Astrocyte of the hippocampus (primary cell): ENCODE data around the gene PCBP3.
"Not testable (repeated sequence)": the region's sequence is repeated elsewhere in the genome, so short reads cannot be mapped to it uniquely, and the experiment has no call there.

Experiments used
- DNase-seq: peaks from one replicate; pipeline ENCODE4 v3.0.0; 2011; ENCODE audit warnings: low read depth, low spot score

PCBP3 gene

DNA sequence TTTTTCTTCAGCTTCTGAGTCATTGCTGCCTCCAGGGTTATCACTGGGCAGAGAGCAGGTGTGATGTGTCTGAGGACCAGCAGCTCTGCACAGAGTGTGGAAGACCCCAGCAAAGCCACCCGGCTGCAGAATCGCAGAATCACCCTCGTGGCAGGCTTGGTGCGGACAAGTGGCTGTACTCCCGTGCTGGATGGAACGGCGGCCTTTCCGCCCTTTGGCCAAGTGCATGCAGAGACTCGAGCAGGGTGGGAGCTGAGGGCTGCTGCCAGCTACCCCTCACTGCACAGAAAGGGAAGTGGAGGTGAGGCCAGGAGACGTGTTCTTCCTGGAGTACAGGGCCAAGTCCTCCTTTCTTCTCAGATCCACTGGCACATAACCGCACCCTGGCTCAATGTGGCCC, 162.5 kb downstream of the PCBP3 start:
- no peak for DNase-seq

DNA sequence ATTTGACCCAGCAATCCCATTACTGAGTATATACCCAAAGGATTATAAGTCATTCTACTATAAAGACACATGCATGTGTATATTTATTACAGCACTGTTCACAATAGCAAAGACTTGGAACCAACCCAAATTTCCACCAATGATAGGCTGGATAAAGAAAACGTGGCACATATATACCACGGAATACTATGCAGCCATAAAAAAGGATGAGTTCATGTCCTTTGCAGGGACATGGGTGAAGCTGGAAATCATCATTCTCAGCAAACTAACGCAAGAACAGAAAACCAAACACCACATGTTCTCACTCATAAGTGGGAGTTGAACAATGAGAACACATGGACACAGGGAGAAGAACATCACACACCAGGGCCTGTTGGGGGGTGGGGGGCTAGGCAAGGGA, 165.1 kb downstream of the PCBP3 start:
- DNase-seq, result not testable (repeated sequence)

DNA sequence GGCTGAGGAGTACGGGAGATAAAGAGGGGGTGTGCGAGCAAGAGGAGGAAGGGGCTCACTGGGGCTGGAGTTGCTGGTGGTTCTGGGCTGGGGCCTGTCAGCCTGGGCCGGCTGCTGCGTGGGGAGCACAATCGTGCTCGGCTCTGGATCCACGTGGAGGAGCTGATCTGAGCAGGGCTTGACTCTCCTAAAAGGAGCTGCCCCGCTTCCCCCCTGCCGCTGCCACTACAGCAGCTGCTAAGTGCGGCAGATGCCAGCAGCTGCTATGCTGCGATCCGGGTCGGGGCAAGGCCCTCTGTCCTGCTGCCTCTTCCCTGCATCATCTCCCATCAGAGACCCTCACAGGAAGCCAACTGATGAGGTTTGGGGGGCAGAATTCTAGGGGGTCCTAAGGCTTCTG, 165.9 kb downstream of the PCBP3 start:
- DNase-seq, result no peak

DNA sequence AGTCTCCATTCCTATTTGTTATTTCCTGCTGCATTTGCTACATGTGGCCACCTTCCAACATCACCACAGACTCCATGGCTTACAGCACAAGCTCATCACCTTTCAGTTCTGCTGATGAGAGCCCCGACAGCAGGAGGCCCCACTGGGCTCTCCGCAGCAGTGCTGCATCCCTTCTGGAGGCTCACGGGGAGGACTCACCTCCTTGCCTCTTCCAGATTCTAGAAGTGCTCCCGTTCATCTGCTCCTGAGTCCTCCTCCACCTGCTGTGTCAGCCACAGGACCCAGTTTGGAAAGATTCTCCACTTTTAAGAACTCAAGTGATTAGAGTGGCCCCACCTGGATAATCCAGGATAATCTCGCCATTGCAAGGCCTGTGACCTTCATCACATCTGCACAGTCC, 167.6 kb downstream of the PCBP3 start:
- DNase-seq, result no peak

DNA sequence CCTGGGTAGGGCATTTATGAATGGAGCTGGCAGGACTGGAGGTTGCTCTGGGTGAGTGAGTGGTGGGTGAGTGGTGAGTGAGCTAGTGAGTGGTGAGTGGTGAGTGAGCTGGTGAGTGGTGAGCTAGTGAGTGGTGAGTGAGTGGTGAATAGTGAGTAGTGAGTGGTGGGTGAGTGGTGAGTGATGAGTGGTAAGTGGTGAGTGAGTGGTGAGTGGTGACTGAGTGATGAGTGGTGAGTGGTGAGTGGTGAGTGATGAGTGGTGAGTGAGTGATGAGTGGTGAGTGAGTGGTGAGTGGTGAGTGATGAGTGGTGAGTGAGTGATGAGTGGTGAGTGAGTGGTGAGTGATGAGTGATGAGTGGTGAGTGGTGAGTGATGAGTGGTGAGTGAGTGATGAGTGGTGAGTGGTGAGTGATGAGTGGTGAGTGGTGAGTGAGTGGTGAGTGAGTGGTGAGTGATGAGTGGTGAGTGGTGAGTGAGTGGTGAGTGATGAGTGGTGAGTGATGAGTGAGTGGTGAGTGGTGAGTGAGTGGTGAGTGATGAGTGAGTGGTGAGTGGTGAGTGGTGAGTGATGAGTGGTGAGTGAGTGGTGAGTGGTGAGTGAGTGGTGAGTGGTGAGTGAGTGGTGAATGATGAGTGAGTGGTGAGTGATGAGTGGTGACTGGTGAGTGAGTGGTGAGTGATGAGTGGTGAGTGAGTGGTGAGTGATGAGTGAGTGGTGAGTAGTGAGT, 170.8 kb downstream of the PCBP3 start:
- not testable (repeated sequence) for DNase-seq

DNA sequence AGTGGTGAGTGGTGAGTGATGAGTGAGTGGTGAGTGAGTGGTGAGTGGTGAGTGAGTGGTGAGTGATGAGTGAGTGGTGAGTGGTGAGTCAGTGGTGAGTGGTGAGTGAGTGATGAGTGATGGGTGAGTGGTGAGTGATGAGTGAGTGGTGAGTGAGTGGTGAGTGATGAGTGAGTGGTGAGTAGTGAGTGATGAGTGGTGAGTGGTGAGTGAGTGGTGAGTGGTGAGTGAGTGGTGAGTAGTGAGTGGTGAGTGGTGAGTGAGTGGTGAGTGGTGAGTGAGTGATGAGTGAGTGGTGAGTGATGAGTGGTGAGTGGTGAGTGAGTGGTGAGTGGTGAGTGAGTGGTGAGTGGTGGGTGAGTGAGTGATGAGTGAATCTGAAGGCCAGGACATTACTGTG, 172.3 kb downstream of the PCBP3 start:
- not testable (repeated sequence) for DNase-seq

DNA sequence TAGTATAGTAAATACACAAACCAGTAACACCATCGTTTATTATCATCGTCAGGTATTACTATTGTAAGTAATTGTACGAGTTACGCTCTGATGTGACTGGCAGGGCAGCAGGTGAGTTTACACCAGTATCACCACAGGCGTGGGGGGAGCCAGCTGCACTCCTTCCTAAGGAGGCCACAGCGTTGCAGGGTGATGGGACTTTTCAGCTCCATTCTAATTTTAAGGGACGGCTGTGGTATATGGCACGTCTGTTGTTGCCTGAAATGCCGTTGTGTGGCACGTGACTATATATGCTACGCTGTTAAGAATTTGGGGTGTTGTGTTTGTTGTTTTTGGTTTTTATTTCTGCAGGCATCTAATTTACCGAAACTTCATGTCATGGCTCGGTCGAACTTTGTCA, 173.3 kb downstream of the PCBP3 start:
- DNase-seq, result no peak

DNA sequence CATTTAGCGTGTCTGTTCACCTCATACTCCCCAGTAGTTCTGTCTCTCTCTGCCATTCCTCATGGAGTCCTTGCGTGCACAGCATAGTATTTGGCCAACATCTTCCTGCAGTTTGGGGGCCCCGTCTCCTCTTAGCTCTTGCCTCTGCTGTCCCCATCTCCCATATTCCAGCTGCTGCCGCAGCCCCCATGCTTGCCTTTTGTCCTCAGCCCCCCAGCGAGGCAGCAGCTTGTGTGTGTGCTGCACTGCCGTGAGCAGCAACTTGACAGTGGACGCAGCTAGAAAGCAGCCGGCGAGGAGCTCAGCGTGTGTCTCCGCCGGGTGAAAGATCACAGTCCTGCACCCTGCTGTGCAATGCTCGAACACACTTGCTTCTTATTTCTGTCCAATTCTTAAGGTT, 173.8 kb downstream of the PCBP3 start:
- DNase-seq, result no peak

DNA sequence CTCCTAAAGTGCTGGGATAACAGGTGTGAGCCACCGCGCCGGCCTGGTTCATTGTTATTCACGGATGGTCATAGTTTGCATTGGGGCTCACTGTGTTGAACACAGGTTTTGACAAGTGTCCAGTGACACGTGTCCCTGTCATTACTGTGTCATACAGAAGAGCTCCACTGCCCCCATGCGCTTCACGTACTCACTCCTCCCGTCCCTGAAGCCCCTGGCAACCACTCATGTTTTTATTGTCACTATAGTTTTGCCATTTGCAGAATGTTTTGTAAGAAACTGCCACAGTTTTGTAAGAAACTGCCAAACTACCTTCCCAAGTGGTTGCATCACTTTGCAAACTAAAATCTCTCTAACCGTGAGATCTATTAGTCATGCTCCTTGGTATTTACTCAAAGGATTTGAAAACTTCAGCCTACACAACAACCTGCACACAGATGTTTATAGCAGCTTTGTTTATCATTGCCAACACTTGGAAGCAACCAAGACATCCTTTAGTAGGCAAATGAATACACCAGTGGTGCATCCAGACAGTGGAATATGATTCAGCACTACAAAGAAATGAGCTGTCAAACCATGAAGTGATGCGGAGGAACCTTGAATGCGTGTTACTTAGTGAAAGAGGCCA, 174.9 kb downstream of the PCBP3 start:
- DNase-seq, result peak; percentile 68

DNA sequence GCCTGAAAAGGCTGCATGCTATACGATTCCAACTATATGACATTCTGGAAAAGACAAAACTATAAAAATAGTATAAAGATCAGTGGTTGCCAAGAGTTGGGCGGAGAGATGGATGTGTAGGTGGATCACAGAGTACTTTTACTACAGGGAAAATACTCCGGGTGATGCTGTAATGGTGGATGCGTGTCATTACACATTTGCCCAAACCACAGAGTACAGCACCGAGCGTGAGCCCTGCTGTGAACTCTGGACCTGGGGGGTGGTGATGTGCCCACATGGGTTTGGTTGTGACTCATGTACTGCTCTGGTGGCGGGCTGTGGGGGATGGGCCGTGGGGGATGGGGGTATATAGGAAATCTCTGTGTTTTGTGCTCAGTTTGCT, 175.4 kb downstream of the PCBP3 start:
- peak; percentile 84 for DNase-seq

DNA sequence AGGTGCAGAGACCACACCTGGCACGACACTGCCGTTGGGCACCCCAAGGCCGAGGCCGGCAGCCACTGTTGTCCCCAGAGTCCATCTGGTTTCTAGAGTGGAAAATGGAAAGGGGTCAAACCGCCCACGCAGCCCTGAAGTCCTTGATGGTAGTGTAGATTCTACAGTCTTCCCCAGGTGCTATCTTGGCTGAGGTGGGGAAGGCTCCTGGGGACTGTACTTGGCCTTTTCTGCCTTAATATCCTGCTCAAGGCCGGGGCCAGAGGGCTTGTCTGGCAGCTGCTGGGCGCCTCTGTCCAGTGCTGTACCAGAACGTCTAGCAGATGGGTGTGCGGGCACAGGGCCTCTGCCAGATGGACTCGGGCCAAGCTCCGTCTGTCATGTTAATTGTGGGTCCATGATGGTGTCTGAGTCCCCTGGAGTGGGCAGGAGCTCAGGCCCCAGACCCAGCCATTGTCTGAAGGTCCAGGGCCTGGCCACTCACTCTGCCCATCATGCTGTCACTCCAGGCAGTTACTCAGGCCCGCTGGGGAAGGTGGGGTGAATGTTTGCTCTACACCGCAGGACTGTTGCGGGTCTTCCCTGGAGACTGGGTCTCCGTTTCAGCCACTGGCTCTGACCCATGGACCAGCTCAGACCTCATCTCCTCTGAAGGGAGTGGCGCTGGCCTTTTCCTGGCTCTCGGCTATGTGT, 176.1 kb downstream of the PCBP3 start:
- peak; percentile 47 for DNase-seq

DNA sequence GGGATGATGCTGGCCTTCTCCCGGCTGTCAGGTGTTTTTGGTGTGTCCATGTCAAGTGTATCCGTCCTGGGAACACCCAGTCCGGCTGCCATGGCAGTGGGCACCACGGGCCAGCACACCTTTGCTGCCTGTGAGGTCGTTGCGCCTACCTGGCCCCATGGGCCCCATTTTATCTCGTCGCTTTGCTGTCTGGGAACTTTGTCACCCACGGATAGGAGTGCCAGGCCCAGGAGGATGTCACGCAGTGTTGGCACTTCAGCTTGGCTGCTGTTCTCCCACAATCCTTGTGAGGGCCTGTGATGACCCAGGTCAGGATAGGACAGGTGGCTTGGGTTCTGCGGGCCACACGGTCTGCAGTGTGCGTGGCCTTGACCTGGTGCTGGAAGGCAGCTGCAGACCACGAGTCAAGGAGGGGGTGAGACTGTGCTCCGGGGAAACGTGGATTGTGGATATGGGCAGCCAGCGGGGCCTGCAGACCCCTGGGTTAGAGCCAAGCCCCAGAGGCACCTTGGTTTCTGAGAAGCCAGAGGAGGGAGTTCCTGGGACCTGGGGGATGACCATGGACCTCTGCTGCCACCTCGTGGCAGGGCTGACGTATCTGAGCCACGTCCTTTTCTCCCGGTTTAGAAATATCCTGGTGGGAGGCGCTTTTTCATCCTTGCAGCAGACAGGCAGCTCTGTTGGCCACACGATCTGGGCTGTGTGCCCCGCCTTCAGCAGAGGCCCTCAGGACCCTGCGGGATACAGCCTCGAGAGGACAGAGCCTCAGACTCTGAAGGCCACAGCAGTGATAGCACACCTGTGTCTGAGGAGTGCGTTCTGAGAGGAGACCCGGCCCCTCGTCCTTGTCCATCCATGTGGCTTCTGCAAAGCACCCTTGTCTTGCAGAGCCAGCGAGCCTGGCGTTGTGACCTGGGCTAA, 176.9 kb downstream of the PCBP3 start:
- DNase-seq, result peak; percentile 97

DNA sequence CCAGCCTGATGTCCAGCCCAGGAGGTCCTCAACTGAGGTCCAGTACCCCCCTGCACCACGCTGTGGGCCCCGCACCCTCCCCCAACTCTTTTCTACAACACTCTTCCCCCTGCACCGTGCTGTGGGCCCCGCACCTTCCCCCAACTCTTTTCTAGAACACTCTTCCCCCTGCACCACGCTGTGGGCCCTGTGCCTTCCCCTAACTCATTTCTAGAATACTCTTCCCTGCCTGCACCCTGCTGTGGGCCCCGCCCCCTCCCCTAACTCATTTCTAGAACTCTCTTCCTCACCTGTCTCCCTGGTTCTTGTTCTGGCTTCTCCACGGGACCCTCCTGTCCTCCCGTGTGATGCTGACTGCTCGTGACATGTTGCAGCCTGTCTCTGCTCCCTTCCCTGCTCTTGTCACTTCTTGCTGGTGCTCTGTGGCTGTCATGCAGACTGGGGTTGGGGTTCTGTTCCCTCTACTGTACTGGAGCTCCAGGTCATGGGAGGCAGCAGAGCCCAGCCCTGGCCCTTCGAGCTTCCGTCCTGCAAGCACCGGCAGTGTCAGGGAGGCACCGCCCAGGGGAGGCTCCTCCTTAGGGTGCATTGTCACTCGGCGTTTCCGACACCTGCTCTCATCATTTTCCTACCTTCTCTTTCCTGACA, 177.9 kb downstream of the PCBP3 start:
- no peak for DNase-seq

DNA sequence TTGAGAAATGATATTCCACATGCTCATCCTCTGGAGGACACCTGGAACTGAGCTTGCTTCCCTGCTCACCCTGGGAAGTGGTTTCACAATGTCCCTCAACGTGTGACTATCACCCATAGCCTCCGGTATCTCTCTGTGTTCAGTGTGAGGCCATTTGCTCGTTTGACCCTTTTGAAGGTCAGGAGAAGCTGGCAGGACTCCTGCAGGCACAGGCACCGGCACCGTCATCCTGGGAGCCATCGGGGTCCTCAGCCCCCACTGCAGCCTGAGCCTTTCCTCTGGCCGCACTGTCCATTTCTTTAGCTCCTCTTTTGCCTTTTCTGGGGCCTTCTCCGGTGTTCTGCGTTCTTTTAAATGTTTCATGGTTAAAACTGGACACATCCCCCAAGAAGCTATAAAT, 178.5 kb downstream of the PCBP3 start:
- DNase-seq, result no peak

DNA sequence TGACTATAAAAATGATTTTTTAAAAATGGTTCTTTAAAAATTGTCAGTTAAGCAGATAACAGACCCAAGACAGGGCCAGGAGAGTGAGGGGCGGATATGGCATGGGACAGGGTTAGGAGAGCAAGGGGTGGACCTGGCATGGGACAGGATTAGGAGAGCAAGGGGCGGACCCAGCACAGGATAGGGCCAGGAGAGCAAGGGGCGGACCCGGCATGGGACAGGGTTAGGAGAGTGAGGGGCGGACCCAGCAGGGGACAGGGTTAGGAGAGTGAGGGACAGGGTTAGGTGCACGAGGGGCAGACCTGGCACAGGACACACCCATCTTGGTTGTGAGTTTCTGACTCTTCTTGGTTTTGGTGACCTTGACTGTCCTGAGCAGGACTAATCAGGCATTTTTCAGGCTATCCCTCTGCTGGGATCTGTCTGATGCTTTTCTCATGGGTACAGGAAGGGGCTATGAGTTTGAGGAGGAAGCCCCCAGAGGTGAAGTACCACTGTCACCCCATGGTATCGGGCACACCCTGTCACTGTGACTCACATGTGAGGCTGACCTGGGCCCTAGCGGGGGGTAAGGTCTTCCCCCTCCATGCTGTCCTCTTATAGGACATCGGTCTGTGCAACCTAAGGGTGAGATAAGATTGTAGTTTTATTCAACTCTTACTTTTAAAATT, 179.0 kb downstream of the PCBP3 start:
- DNase-seq, result no peak

DNA sequence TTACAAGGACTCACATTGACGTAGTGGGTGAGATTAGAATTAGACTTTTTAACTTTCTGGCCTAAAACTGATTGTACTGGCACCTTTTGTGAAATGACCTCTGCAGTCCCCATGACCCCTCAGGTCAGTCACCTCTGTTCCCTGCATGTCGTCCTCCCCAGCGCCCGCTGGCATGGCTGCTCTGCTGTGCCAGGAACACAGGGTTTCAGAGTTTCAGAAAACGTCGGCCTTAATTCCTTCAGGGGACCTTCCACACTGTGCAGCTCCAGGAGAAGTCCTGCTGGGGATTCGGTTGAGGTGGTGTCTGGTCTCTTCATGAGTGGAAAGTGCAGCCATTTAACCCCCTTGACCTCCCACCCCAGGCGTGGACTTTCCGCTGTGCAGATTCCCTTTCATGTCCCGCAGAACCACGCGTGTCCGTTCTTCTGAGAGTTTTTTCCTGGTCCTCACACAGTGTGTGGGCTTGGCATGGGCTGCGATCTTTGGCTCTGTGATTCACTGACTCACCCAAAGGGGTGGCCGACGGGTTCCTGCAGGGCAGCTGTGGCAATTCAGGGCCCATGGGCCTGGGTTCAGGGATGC, 179.7 kb downstream of the PCBP3 start:
- no peak for DNase-seq

DNA sequence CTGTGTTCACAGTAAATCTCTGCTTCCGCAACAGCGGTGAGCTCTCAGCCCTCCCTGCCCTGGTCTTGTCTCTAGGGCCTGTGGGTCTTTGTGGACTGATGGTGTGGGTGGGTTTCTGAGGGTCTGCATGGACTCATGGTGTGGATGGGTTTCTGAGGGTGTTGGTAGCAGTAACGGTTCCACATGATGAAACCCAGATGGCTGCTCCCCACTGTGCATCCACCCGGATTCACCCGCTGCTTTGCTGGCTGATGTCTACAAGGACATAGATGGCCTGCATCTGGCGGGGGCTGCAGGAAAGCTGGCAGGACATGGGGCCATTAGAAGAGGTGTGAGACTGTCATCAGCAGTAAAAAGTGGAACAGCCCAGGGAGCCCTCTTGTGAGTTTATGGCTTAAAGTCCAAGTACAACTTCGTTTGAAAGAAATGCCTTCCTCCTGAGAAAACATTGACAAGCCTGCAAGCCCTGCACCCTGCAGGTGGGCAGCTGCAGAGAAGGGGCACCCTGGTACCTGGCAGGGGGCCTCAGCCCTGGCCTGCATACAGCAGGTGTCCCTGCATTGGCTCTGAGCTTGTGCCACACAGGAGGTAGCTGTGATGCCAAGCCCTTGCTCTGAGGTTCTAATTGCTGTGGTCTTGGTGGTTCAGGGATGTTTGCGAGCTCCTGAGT, 181.2 kb downstream of the PCBP3 start:
- no peak for DNase-seq

DNA sequence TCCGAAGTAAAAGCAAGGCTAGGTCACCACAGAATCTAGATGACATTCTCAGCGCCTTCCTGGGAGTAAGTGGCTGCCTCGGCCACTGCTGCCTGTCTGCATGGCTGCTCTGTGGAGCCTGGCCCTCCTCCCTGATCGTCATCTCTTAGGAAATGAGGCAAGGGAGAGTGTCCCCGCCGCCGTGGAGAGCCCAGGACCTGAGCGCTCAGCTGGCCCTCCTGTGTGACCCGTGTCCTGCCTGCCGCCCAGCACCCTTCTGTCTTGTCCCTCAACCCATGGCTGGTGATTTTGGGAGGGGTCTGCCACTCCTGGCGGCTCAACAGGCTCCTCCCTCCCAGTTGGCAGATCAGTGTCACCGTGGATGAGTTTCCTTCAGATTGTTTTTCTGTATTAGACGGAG, 181.7 kb downstream of the PCBP3 start:
- DNase-seq, result no peak

DNA sequence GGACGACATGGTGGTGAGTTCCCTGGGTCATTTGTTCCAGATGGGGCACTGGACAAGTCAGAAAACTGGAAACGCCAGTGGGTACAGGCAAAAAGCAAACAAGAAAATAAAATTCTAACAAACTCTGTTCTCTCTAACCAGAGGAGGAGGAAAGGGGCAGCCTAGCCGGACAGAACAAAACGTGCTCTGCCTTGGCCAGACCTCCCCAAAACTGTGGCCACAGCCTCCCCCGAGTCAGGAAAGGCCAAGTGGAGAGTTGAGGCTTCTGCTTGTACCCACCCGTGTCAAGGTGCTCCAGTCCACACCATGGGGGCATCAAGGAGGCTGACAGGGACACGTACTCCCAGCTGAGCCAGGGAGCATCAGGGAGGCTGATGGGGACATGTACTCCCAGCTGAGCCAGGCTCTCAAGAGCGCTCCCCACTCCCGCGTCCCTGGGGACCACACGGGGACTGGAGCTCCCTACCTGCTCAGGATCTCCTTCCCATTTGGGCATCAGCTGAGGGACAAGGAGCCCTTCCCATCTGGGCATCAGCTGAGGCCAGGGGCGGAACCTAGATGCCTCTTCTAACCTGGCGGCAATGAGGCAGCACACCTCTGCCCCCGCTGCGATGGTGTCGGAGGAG, 183.3 kb downstream of the PCBP3 start:
- DNase-seq, result no peak

DNA sequence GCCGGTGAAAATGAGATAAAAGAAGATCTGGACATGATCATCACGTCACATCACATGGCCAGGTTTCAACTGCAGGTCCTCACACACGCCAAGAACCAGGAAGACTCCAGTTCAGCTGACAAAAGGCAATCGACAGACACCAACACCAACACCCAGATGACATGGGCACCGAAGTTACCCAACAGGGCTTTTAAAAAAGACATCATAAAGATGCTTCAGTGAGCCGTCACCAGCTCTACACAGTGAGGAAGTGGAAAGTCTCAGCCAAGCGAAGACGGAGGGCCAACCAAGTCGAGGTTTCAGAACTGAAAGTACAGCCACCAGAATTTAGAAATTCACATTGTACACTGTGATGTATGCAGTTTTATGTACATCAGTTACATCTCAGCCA, 183.8 kb downstream of the PCBP3 start:
- DNase-seq, result no peak
